ENCODE data around the gene GRB2. TPM values are rescaled to one million over a fixed set of nuclear protein-coding genes. Genes with fewer than 3 reads are reported as not detected.

GRB2 gene
- total and polyA plus RNA-seq, 2 donors from 2014 or later = 65.3 to 119 TPM

DNA sequence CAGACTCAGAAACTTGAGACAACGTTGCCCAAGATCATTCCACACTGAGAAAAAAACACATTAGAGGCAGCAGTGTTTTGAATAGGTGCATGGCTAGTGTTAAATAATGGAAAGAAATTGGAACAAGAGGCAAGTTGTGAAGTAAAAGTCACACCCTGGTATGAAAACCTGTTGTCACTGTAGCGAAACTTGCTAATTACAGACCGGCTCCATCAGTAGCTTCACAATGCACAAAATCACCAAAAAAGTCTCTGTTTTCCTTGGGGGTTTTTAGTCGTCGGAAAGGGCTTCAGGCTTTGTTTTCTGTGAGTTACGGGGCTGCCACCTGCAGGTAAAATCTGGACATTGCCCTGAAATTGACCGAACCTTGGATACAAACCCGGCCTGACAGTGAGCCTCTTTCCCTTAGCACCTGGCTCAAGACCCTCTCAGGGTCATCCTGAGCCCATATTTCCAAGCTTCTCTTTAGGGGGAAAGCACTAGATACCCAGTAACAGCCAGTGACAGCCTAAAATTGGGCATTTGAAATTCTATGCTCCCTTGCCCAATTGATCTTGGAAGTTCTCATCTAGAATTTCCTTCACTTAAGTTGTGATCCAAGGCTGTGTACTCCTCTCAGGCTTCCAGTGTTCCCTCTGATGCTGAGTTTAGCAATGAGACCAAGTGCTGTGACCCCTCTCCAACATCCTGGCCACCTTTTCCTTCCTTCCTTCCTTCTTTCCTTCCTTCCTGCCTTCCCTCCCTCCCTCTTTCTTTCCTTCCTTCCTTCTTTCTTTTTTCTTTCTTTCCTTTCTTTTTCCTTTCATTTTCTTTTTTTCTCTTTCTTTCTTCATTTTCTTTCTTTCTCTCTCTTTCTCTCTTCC lies 7.2 kb upstream of the GRB2 start:
- peak overlapping the region; percentile 25 to 42 (median 27) for H3K4me3 ChIP-seq (ENCODE audit: low read length in 3 of 3)

DNA sequence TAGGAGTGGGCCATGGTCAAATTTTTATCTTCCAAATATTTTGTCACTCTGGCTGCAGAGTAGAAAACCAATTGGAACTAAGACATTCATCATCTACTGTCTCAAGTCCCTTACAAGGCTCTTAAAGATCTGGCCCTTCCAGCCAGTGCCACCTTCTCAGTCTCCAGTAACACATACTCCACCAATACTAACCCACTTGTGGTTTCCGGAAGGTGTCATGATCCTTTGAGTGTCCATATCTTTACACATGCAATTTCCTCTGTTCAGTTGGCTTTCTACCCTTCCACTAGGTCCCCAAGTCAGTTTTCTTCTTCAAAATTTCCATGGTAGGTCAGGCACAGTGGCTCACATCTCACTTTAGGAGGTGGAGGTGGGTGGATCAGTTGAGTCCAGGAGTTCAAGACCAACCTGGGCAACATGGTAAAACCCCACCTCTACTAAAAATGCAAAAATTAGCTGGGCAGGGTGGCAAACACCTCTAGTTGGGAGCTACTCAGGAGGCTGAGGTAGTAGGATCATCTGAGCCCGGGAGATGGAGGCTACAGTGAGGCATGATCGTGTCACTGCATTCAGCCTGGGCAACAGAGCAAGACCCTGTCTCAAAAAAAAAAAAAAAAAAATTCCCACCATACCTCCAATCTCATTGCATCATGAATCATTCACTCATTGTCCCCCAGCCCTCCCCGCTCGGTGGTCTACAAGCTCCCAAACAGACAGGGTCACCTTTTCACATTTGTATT lies 6.0 kb upstream of the GRB2 start:
- no peak for FAIRE-seq
- H3K9ac ChIP-seq (ENCODE audit: low read length in 3 of 3) = no peak overlapping the region
- H3K36me3 ChIP-seq (ENCODE audit: control insufficient read depth in 2 of 3, insufficient read depth in 3 of 3, low read length in 3 of 3) = no peaks in the 10 kb centered on the region
- H3K9me3 ChIP-seq (ENCODE audit: control insufficient read depth in 2 of 3, insufficient read depth in 1 of 3, low read length in 3 of 3) = no peaks in the 10 kb centered on the region
- no peaks in the 10 kb centered on the region for H3K27me3 ChIP-seq (ENCODE audit: control insufficient read depth, insufficient read depth, low read length)
- peak in 1 of 5 donors; percentile 13 for DNase-seq
- no peak overlapping the region for H3K27ac ChIP-seq (ENCODE audit: low read depth in 2 of 2, low read length in 2 of 2)
- H3K4me3 ChIP-seq (ENCODE audit: low read length in 3 of 3) = no peak overlapping the region
- peaks cover 0 to 4% (median 3%) of the 10 kb centered on the region in 3 donors for H3K4me1 ChIP-seq (ENCODE audit: control insufficient read depth in 2 of 3, insufficient read depth in 2 of 3, low read depth in 1 of 3, low read length in 3 of 3)
- intact Hi-C loops (cut with DNase I) = no loop called here
- TF ChIP-seq, protein P1, sequence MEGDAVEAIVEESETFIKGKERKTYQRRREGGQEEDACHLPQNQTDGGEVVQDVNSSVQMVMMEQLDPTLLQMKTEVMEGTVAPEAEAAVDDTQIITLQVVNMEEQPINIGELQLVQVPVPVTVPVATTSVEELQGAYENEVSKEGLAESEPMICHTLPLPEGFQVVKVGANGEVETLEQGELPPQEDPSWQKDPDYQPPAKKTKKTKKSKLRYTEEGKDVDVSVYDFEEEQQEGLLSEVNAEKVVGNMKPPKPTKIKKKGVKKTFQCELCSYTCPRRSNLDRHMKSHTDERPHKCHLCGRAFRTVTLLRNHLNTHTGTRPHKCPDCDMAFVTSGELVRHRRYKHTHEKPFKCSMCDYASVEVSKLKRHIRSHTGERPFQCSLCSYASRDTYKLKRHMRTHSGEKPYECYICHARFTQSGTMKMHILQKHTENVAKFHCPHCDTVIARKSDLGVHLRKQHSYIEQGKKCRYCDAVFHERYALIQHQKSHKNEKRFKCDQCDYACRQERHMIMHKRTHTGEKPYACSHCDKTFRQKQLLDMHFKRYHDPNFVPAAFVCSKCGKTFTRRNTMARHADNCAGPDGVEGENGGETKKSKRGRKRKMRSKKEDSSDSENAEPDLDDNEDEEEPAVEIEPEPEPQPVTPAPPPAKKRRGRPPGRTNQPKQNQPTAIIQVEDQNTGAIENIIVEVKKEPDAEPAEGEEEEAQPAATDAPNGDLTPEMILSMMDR (IDR thresholded peaks at IDR 0.05; ENCODE audit: borderline replicate concordance, extremely low read depth, insufficient read depth) = no peak

More for the DNA sequence above, 7.2 kb upstream of the GRB2 start:
- Histone ChIP-seq H3K9ac (ENCODE audit: low read length in 3 of 3) (peak overlapping the region in 1 of 3 donors; percentile 49), H3K27me3 (ENCODE audit: control insufficient read depth, insufficient read depth, low read length) (no peaks in the 10 kb centered on the region), H3K27ac (ENCODE audit: low read depth in 2 of 2, low read length in 2 of 2) (no peak overlapping the region), H3K4me1 (ENCODE audit: control insufficient read depth in 2 of 3, insufficient read depth in 2 of 3, low read depth in 1 of 3, low read length in 3 of 3) (peaks cover 0 to 3% (median 2%) of the 10 kb centered on the region in 3 donors), H3K9me3 (ENCODE audit: control insufficient read depth in 2 of 3, insufficient read depth in 1 of 3, low read length in 3 of 3) (no peaks in the 10 kb centered on the region), H3K36me3 (ENCODE audit: control insufficient read depth in 2 of 3, insufficient read depth in 3 of 3, low read length in 3 of 3) (no peaks in the 10 kb centered on the region)
- FAIRE-seq = no peak
- intact Hi-C loops (cut with DNase I) = no loop called here
- peak in 4 of 5 donors; percentile 72 to 91 (median 82) for DNase-seq
- TF ChIP-seq, protein P1 (IDR thresholded peaks at IDR 0.05; ENCODE audit: borderline replicate concordance, extremely low read depth, insufficient read depth) = peak; percentile 93

- no peaks in the 10 kb centered on the region for H3K36me3 ChIP-seq (ENCODE audit: control insufficient read depth in 2 of 3, insufficient read depth in 3 of 3, low read length in 3 of 3)
- no peaks in the 10 kb centered on the region for H3K9me3 ChIP-seq (ENCODE audit: control insufficient read depth in 2 of 3, insufficient read depth in 1 of 3, low read length in 3 of 3)
- intact Hi-C loops (cut with DNase I) = no loop called here
- H3K27me3 ChIP-seq (ENCODE audit: control insufficient read depth, insufficient read depth, low read length) = no peaks in the 10 kb centered on the region
- DNase-seq (peak in 1 of 5 donors; percentile 10), FAIRE-seq (no peak)
- H3K9ac ChIP-seq (ENCODE audit: low read length in 3 of 3) = no peak overlapping the region
- H3K27ac ChIP-seq (ENCODE audit: low read depth in 2 of 2, low read length in 2 of 2) = no peak overlapping the region
- peaks cover 0 to 7% (median 3%) of the 10 kb centered on the region in 3 donors for H3K4me1 ChIP-seq (ENCODE audit: control insufficient read depth in 2 of 3, insufficient read depth in 2 of 3, low read depth in 1 of 3, low read length in 3 of 3)
- TF ChIP-seq, protein P1 (IDR thresholded peaks at IDR 0.05; ENCODE audit: borderline replicate concordance, extremely low read depth, insufficient read depth) = no peak
- H3K4me3 ChIP-seq (ENCODE audit: low read length in 3 of 3) = no peak overlapping the region
Observed at GRCh38 chr17:75410141-75410540, 4.7 kb upstream of the GRB2 start.

All from kidney (tissue), 14 donors.